CD14-positive monocyte (primary cell): ENCODE results near the gene UGT1A8. TPM values are rescaled to one million over a fixed set of nuclear protein-coding genes. Genes with fewer than 3 reads are reported as not detected.

Source experiments
- DNase-seq, 3 donors: peaks; one replicate each; pipeline ENCODE4 v3.0.0-alpha.2; 2011 to 2022
- H2AFZ ChIP-seq: 2 replicates; pipeline ENCODE4 v1.6.0; 2012; ENCODE audit warnings: mild to moderate bottlenecking, low read depth, low read length, inconsistent platforms; ENCODE audit not compliant: insufficient read depth, poor library complexity, severe bottlenecking
- H3K27ac ChIP-seq, 2 donors: 1 replicate in 1 of 2; 2 replicates in 1 of 2; pipeline ENCODE4 v1.5.1; 2012 to 2013; ENCODE audit warnings: low read length in 2 of 2, control low read depth in 1 of 2, inconsistent platforms in 1 of 2, low read depth in 1 of 2, mild to moderate bottlenecking in 1 of 2
- H3K27me3 ChIP-seq, 2 donors: one replicate each; pipeline versions ENCODE4 v1.6.0 to v1.6.1; 2011 to 2013; ENCODE audit warnings: low read length in 2 of 2; ENCODE audit not compliant: control insufficient read depth in 2 of 2, insufficient read depth in 2 of 2
- H3K36me3 ChIP-seq, 2 donors: replicated peaks in 1 of 2; 1 replicate in 1 of 2; 2 replicates in 1 of 2; pipeline versions ENCODE4 v1.5.1 to v1.6.1; 2012 to 2013; ENCODE audit warnings: low read length in 2 of 2, control low read depth in 1 of 2, inconsistent platforms in 1 of 2, mild to moderate bottlenecking in 1 of 2; ENCODE audit not compliant: insufficient read depth in 2 of 2, control insufficient read depth in 1 of 2
- H3K4me1 ChIP-seq, 2 donors: 1 replicate in 1 of 2; 2 replicates in 1 of 2; pipeline versions ENCODE4 v1.5.1 to v1.6.1; 2012 to 2013; ENCODE audit warnings: low read length in 2 of 2, control low read depth in 1 of 2, inconsistent platforms in 1 of 2, mild to moderate bottlenecking in 1 of 2, moderate library complexity in 1 of 2; ENCODE audit not compliant: insufficient read depth in 2 of 2, control insufficient read depth in 1 of 2
- H3K4me2 ChIP-seq: replicated peaks from 2 replicates; pipeline ENCODE3; 2012; ENCODE audit warnings: low read length, moderate library complexity, mild to moderate bottlenecking; ENCODE audit not compliant: poor library complexity, severe bottlenecking; ENCODE audit errors: extremely low read depth
- H3K4me3 ChIP-seq, 3 experiments: fragments of 200-600 bp in 1 of 3; sonication (generic) in 1 of 3; replicated peaks in 1 of 3; 1 replicate in 2 of 3; 2 replicates in 1 of 3; pipeline ENCODE4 v1.5.1; 2011 to 2013; ENCODE audit warnings: low read length in 3 of 3, mild to moderate bottlenecking in 3 of 3, control low read depth in 2 of 3, low read depth in 2 of 3, inconsistent platforms in 1 of 3, moderate library complexity in 1 of 3
- H3K79me2 ChIP-seq: 2 replicates; pipeline ENCODE4 v1.6.0; 2012; ENCODE audit warnings: mild to moderate bottlenecking, control low read depth, inconsistent platforms, low read length, moderate library complexity; ENCODE audit not compliant: insufficient read depth
- H3K9ac ChIP-seq: 2 replicates; pipeline ENCODE4 v1.6.0; 2017; ENCODE audit warnings: low read length, mild to moderate bottlenecking; ENCODE audit not compliant: insufficient read depth, poor library complexity, severe bottlenecking
- H3K9me3 ChIP-seq, 2 donors: replicated peaks in 1 of 2; 1 replicate in 1 of 2; 2 replicates in 1 of 2; pipeline versions ENCODE4 v1.5.1 to v1.6.1; 2012 to 2013; ENCODE audit warnings: low read length in 2 of 2, control low read depth in 1 of 2; ENCODE audit not compliant: control insufficient read depth in 1 of 2, insufficient read depth in 1 of 2
- H4K20me1 ChIP-seq: 2 replicates; pipeline ENCODE4 v1.6.0; 2012; ENCODE audit warnings: mild to moderate bottlenecking, low read length, control low read depth, moderate library complexity; ENCODE audit not compliant: insufficient read depth
- H3K27ac Mint-ChIP-seq, 7 donors: one replicate each; pipeline ENCODE4 v1.8.0; 2020; ENCODE audit warnings: mild to moderate bottlenecking in 7 of 7, mixed read lengths in 7 of 7, moderate library complexity in 6 of 7, inconsistent platforms in 2 of 7
- H3K27me3 Mint-ChIP-seq, 3 donors: one replicate each; pipeline ENCODE4 v1.8.0; 2021 to 2022; ENCODE audit warnings: low read depth in 3 of 3, mild to moderate bottlenecking in 3 of 3, mixed read lengths in 3 of 3, moderate library complexity in 3 of 3, inconsistent platforms in 1 of 3
- H3K36me3 Mint-ChIP-seq, 2 donors: one replicate each; pipeline ENCODE4 v1.8.0; 2020; ENCODE audit warnings: mixed read lengths in 2 of 2, inconsistent platforms in 1 of 2, mild to moderate bottlenecking in 1 of 2
- H3K4me1 Mint-ChIP-seq: one replicate; pipeline ENCODE4 v1.8.0; 2020; ENCODE audit warnings: mild to moderate bottlenecking, mixed read lengths
- H3K4me3 Mint-ChIP-seq, 2 donors: one replicate each; pipeline ENCODE4 v1.8.0; 2020; ENCODE audit warnings: mild to moderate bottlenecking in 2 of 2, mixed read lengths in 2 of 2, moderate library complexity in 1 of 2
- H3K9me3 Mint-ChIP-seq, 7 donors: one replicate each; pipeline ENCODE4 v1.8.0; 2020 to 2022; ENCODE audit warnings: mixed read lengths in 7 of 7, mild to moderate bottlenecking in 6 of 7, moderate library complexity in 6 of 7, inconsistent platforms in 2 of 7
- WGBS: methylation state at CpG from one replicate; pipeline ENCODE4 v1.1.5; 2013; ENCODE audit warnings: missing lambda C conversion rate; ENCODE audit not compliant: insufficient coverage; 5-methylcytosine and 5-hydroxymethylcytosine counted together
- intact Hi-C, 2 donors: fragments of 100-400 bp; cut with micrococcal nuclease; formaldehyde crosslinking; loops; one replicate each; pipeline versions ENCODE4 v1.15.0 to v1.15.1; 2023
- polyA plus RNA-seq, 3 donors: library from polyadenylated mRNA; depleted of rRNA in 1 of 3; unstranded in 2 of 3; stranded (reverse) in 1 of 3; fragments of 300-500 nt in 2 of 3; fragments of >200 nt in 1 of 3; fragmentation: Illumina TruSeq in 2 of 3; gene quantifications; 1 replicate in 2 of 3; 2 replicates in 1 of 3; pipeline ENCODE4 v1.2.3, GENCODE V29; 2012 to 2021
- TF ChIP-seq, protein P1 (sequence below): fragments of 200-600 bp; IDR thresholded peaks from one replicate; pipeline ENCODE4 v1.8.0; 2022; ENCODE audit warnings: antibody characterized with exemption, mild to moderate bottlenecking

UGT1A8 gene
- polyA plus RNA-seq, 3 donors, result not detected

- H3K4me3 ChIP-seq, result no peak overlapping the region
- no peaks in the 10 kb centered on the region for H3K36me3 Mint-ChIP-seq
- H3K4me2 ChIP-seq, result no peak overlapping the region
- no peaks in the 10 kb centered on the region for H4K20me1 ChIP-seq
- intact Hi-C loops, result no loop called here
- no peak overlapping the region for H2AFZ ChIP-seq
- no peak overlapping the region for H3K4me3 Mint-ChIP-seq
- no peaks in the 10 kb centered on the region for H3K4me1 ChIP-seq
- H3K79me2 ChIP-seq, result no peaks in the 10 kb centered on the region
- no peak overlapping the region for H3K27ac ChIP-seq
- peaks cover 0 to 2% (median 0%) of the 10 kb centered on the region in 7 donors for H3K9me3 Mint-ChIP-seq
- no peaks in the 10 kb centered on the region for H3K9me3 ChIP-seq
- no peaks in the 10 kb centered on the region for H3K4me1 Mint-ChIP-seq
- TF ChIP-seq, protein P1, sequence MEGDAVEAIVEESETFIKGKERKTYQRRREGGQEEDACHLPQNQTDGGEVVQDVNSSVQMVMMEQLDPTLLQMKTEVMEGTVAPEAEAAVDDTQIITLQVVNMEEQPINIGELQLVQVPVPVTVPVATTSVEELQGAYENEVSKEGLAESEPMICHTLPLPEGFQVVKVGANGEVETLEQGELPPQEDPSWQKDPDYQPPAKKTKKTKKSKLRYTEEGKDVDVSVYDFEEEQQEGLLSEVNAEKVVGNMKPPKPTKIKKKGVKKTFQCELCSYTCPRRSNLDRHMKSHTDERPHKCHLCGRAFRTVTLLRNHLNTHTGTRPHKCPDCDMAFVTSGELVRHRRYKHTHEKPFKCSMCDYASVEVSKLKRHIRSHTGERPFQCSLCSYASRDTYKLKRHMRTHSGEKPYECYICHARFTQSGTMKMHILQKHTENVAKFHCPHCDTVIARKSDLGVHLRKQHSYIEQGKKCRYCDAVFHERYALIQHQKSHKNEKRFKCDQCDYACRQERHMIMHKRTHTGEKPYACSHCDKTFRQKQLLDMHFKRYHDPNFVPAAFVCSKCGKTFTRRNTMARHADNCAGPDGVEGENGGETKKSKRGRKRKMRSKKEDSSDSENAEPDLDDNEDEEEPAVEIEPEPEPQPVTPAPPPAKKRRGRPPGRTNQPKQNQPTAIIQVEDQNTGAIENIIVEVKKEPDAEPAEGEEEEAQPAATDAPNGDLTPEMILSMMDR, result no peak
- no peaks in the 10 kb centered on the region for H3K36me3 ChIP-seq
- H3K27me3 Mint-ChIP-seq, result no peaks in the 10 kb centered on the region
- no peaks in the 10 kb centered on the region for H3K27me3 ChIP-seq
- no peak overlapping the region for H3K27ac Mint-ChIP-seq
- H3K9ac ChIP-seq, result no peak overlapping the region
- no peak for DNase-seq
Measured at GRCh38 chr2:233673896-233674295, 56.5 kb downstream of the UGT1A8 start.

DNA sequence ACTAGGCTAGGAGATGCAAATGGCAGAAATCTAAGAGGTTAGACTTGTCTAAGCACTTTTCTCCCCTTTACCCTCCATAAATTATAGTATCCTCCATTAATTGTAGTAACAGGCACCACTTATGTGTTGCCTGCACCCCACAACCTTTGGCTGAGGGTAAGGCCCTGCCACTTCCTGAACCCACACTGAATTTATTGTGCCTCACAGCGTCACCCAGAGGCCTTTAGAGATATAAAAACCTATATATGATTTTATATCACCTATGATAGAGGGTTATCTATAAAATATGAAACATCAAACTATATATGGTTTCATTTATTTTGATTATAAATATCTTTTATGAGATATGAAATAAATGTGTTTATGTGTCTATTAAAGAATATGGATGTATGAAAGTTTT, 56.9 kb downstream of the UGT1A8 start:
- Histone ChIP-seq H3K4me2 (no peak overlapping the region), H3K27ac (no peak overlapping the region), H3K79me2 (no peaks in the 10 kb centered on the region), H3K4me1 (no peaks in the 10 kb centered on the region), H3K27me3 (no peaks in the 10 kb centered on the region), H4K20me1 (no peaks in the 10 kb centered on the region), H3K36me3 (no peaks in the 10 kb centered on the region), H3K9ac (no peak overlapping the region), H3K9me3 (no peaks in the 10 kb centered on the region), H3K4me3 (no peak overlapping the region), H2AFZ (no peak overlapping the region)
- H3K4me3 Mint-ChIP-seq, result no peak overlapping the region
- TF ChIP-seq, protein P1, result no peak
- H3K27me3 Mint-ChIP-seq, result no peaks in the 10 kb centered on the region
- no peaks in the 10 kb centered on the region for H3K36me3 Mint-ChIP-seq
- intact Hi-C loops, result no loop called here
- no peak for DNase-seq
- H3K4me1 Mint-ChIP-seq, result no peaks in the 10 kb centered on the region
- peaks cover 0 to 2% (median 0%) of the 10 kb centered on the region in 7 donors for H3K9me3 Mint-ChIP-seq
- H3K27ac Mint-ChIP-seq, result no peak overlapping the region
- WGBS, result no CpG with 5 or more reads among the region's 1 CpG
